ENCODE results near the gene GBP2.

The GBP2 gene

DNA sequence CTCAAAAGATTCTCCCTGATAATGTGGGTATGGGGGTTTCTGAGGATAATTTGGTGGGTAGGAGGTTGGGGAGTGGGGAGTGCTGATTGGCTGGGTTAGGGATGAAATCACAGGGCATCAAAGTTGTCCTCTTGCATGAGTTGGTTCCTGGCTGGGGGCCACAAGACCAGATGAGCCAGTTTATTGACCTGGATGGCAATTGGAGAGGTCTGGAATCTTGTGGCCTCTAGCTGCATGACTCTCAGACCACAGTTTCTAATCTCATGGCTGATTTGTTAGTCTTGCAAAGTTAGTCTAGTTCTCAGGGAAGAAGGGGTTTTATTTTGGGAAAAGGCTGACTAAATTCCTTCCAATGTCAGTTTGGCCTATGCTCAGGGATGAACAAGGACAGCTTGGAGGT lies 57.6 kb downstream of the GBP2 start:
- Histone ChIP-seq H3K4me3 (ENCODE audit: insufficient read depth, low read depth, low read length) (no peak overlapping the region), H3K27ac (ENCODE audit: insufficient read depth, low read depth, low read length, poor library complexity, severe bottlenecking) (no peak overlapping the region), H3K27me3 (ENCODE audit: control insufficient read depth, insufficient read depth, low read length, poor library complexity, severe bottlenecking) (no peaks in the 10 kb centered on the region), H3K36me3 (ENCODE audit: control insufficient read depth, insufficient read depth, low read length) (no peaks in the 10 kb centered on the region), H3K9me3 (ENCODE audit: control insufficient read depth, low read length) (no peaks in the 10 kb centered on the region), H3K4me1 (ENCODE audit: control insufficient read depth, insufficient read depth, low read length) (no peaks in the 10 kb centered on the region)

DNA sequence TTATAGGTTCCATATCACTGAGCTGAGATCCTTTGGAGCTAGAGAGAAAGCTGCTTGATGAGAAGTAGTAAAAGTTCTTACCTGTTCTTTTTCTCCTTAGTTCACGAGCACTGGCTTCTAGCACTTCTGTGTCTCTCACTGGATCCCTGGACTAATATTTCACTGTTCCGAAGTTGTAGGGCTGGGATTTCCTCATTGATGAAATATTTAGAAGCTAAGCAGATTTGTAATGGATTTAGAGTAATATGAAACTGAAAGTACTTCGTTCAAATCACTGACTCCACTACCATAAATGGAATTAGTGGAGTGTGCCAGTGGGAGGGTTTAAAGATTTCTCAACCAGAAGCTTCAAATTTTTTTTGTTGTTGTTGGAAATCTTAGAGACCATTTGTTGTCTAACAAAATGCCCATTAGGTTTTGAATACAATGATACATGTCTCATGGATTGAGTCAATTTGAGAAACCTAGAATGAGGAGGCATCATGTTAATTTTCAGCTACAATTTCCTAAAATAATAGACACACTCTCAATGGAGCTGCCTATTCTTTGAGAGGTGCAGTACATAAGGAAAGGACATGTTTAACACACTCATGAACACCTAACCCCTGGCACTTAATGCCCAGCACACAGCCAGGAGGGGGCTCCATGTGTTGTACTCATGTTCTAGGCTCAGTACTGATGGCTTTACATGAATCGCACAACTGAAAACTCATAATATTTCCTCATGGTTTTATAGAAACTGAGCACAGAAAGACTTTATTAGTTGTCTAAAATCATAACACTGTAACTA lies 60.6 kb downstream of the GBP2 start, which contains the start of gene GBP1:
GBP1 (minus strand) TSS at position 130 of the 790 bp plus-strand sequence. CDS start 1,974 bp downstream, outside the sequence.
- Histone ChIP-seq H3K9me3 (ENCODE audit: control insufficient read depth, low read length) (no peaks in the 10 kb centered on the region), H3K4me1 (ENCODE audit: control insufficient read depth, insufficient read depth, low read length) (no peaks in the 10 kb centered on the region), H3K4me3 (ENCODE audit: insufficient read depth, low read depth, low read length) (no peak within 1 kb of the TSS), H3K27me3 (ENCODE audit: control insufficient read depth, insufficient read depth, low read length, poor library complexity, severe bottlenecking) (no peaks in the 10 kb centered on the region), H3K27ac (ENCODE audit: insufficient read depth, low read depth, low read length, poor library complexity, severe bottlenecking) (no peak within 1 kb of the TSS), H3K36me3 (ENCODE audit: control insufficient read depth, insufficient read depth, low read length) (no peaks in the 10 kb centered on the region)
- 92% methylated on average over 4 of the region's 4 CpGs for WGBS, 2 experiments

DNA sequence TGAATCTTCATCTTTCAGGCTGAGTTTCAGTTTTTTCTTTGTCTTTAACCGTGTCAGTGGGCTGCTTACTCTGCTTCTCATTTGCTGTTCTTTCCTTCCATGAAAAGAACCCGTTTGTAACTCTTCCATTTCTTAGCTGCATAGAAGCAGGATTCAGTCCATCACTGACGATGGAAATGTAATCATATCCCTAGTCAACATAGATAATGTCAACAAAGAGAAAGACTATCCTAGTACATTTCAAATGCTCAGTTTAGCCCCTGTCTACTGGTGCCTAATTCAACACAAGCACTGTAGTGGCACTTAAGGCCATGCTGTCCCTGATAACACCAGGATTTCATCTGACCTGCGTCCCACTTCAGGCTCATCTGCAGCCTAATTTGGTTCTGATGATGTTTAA lies 61.3 kb downstream of the GBP2 start:
- Histone ChIP-seq H3K9me3 (ENCODE audit: control insufficient read depth, low read length) (no peaks in the 10 kb centered on the region), H3K4me3 (ENCODE audit: insufficient read depth, low read depth, low read length) (no peak overlapping the region), H3K4me1 (ENCODE audit: control insufficient read depth, insufficient read depth, low read length) (no peaks in the 10 kb centered on the region), H3K27me3 (ENCODE audit: control insufficient read depth, insufficient read depth, low read length, poor library complexity, severe bottlenecking) (no peaks in the 10 kb centered on the region), H3K27ac (ENCODE audit: insufficient read depth, low read depth, low read length, poor library complexity, severe bottlenecking) (no peak overlapping the region), H3K36me3 (ENCODE audit: control insufficient read depth, insufficient read depth, low read length) (no peaks in the 10 kb centered on the region)
- 81 to 92% methylated on average over 4 of the region's 4 CpGs for WGBS, 2 experiments

DNA sequence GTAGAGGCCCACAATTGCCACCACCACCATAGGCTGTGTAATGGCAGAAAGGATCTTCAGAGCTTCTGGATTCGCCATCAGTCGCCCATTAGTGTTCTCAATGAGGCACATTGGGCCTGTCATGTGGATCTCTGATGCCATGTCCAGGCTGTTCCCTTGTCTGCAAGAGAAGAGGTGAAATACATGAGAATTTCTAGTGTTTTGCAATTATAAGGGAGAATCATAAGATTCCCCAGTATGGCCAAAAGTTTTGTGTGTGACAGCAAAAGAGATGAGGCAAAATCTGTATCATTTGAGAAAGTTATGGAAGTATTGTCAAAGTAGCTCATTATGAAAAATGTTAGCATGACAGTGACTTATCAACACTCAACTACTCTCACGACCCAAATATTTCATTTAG lies 62.8 kb downstream of the GBP2 start:
- no peaks in the 10 kb centered on the region for H3K4me1 ChIP-seq (ENCODE audit: control insufficient read depth, insufficient read depth, low read length)
- H3K9me3 ChIP-seq (ENCODE audit: control insufficient read depth, low read length) = no peaks in the 10 kb centered on the region
- no peaks in the 10 kb centered on the region for H3K27me3 ChIP-seq (ENCODE audit: control insufficient read depth, insufficient read depth, low read length, poor library complexity, severe bottlenecking)
- H3K36me3 ChIP-seq (ENCODE audit: control insufficient read depth, insufficient read depth, low read length) = no peaks in the 10 kb centered on the region
- H3K4me3 ChIP-seq (ENCODE audit: insufficient read depth, low read depth, low read length) = no peak overlapping the region
- WGBS, 2 experiments = 93 to 94% methylated on average over 2 of the region's 3 CpGs
- no peak overlapping the region for H3K27ac ChIP-seq (ENCODE audit: insufficient read depth, low read depth, low read length, poor library complexity, severe bottlenecking)

DNA sequence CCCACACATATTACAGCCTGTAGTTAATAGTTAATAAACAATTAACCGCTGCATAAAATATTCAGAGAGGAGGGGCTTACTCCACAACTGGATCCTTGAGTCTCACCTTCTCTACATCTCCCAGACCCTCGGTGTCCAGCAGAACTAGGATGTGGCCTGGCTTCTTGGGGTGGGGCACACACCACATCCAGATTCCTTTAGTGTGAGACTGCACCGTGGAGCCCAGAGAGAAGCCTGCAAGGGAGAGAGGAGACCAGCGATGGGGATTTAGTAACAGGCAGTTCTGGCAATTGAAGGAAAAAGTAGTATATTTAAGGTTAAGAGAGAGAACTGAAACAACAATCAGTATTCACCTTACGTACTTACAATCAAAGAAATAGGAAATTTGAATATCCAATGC lies 65.8 kb downstream of the GBP2 start:
- WGBS, 2 experiments = 92 to 94% methylated on average over 4 to 5 of the region's 5 CpGs
- Histone ChIP-seq H3K4me1 (ENCODE audit: control insufficient read depth, insufficient read depth, low read length) (no peaks in the 10 kb centered on the region), H3K27me3 (ENCODE audit: control insufficient read depth, insufficient read depth, low read length, poor library complexity, severe bottlenecking) (no peaks in the 10 kb centered on the region), H3K36me3 (ENCODE audit: control insufficient read depth, insufficient read depth, low read length) (no peaks in the 10 kb centered on the region), H3K27ac (ENCODE audit: insufficient read depth, low read depth, low read length, poor library complexity, severe bottlenecking) (no peak overlapping the region), H3K4me3 (ENCODE audit: insufficient read depth, low read depth, low read length) (no peak overlapping the region), H3K9me3 (ENCODE audit: control insufficient read depth, low read length) (no peaks in the 10 kb centered on the region)
